ENCODE results near the gene PRRC2B.
"Not testable (repeated sequence)": the region's sequence is repeated elsewhere in the genome, so short reads cannot be mapped to it uniquely, and the experiment has no call there.

PRRC2B gene

DNA sequence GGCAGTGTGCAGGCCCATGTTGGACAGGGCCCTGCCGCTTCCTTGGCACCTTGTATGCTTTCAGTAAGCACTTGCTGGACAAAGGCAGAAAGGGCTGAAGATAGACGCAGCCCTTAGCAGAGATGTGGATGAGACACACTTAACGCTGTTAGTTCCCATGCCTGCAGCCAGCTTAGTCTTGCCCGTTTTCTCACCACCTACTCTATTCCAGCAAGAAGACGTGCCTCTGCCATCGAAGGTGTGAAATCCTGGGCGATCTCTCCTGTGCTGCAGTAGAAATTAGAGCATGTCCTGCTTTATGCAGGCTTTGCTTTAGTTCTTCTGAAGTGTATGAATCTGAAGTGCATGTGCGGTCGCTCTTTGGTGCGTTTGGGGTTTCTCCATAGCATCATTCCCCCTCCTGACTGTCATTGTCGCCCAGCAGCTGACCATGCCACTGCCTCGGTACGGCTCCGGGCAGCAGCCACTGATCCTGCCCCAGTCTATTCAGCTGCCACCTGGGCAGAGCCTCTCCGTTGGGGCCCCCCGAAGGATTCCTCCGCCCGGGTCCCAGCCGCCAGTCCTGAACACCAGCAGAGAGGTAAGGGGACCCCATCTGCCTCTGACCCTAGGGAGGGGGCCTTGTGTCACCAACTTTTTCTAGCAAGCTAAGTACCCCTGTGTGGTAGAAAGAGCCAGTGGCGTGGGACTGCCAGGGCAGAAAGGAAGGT is 97.3 kb downstream of the PRRC2B start:
- no peak for FAIRE-seq

DNA sequence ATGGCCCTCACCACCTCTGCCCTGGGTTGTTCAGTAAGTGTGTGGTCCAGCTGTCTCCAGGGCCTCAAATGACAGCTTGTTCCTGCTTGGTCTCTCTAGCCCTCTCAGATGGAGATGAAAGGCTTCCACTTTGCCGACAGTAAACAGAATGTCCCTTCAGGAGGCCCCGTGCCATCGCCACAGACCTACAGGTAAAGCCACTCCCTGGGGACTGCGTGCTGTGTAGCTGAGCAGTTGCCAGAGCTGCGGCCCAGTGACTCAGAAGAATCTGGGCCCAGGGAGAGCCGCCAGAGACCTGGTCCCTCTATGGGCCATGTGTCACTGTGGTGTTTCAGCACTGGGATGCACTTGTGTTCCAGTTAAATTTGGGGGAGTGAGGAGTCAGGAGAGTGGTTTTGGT is 98.2 kb downstream of the PRRC2B start:
- no peak for FAIRE-seq

DNA sequence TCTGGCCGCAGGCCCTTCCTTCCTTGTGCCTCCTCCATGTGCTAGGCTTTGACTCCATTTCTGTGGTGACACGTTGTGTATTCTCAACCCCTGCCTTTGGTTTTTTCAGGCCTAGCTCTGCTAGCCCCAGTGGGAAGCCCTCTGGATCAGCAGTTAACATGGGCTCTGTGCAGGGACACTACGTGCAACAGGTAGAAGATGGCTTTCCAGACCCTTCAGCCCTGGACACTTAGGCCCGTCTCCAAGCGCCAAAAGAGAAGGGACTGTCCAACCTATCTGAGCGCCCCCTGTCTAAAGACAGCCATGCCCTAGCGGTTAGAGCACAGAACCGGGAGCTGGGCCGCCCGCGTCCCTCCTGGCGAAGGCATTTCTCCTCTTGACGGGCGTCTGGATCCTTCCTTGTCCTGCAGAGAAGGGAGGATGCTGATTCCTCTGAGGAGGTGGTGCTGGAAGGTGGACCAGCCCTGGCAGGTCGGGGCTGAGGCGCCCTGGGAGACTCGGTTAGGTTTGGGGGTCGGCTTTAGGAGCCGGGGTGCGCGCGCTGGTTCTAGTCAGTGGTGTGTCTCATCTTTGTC is 100.5 kb downstream of the PRRC2B start:
- FAIRE-seq = no peak

DNA sequence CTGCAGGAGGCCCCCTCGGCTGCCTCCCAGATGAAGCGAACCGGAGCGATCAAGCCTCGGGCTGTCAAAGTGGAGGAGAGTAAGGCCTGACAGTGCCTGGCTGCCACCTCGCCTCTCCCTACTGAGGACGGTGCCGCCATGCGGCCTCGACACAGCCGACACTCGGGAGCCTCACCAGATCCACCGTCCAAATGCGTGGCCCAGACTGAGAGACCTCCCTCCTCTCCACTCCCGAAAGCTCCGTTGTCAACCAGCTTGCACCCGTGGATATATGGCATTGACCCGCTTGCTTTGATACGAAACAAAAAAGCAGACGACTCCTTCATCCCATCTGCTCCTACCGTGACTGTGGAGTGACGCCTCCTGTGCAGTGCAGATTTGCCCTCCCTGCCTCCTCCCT is 101.9 kb downstream of the PRRC2B start:
- no peak for FAIRE-seq

DNA sequence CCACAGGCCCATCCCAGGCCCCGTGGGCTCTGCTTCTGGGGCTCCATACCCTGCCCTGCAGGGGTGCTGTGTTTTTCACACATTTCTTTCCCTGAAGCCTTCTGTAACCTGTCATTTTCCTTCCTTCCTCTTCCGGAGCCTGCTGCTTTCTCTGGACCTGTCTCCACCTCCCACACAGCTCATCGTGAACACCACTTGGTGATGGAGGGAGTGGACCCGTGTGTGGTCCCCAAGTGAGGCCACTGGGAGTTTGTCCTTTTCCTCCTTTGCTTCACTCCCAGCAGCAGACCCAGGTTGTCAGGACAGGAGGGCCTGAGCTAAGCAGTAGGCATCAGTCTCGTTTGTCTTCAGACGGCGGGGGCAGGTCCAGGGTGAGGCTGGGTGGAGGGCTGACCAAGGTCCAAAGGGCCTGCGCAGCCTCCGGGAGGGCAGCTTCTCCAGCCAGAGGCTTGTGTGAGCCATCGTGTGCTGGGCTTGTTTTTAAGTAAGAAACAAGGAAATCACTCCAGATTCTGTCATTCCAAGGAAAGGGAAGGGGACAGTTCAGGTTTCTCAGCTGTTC is 103.0 kb downstream of the PRRC2B start:
- no peak for FAIRE-seq

DNA sequence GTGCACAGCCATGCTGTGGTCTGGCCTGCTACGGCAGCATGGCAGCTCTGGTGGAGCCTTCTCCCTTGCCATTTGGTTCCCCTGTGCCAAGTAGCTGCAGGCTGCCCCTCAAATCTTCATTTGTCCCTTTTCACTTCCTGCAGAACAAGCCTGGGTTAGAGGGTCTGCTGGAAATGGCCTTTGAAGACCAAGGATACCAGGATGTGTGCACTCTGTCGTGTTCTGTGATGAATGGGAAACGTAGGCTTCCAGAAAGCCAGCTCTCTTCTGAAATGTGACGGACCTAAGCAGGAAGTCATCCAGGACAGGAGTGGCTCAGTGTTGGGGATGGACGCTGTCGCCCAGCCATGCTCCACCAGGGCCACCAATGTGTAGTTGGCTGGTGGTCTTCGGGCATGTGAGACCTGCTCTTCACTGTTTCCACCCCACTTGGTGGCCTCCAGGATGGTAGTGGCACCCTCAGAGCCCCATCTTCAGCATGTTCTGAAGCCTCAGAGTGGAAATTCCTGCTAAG is 105.4 kb downstream of the PRRC2B start:
- FAIRE-seq = no peak

DNA sequence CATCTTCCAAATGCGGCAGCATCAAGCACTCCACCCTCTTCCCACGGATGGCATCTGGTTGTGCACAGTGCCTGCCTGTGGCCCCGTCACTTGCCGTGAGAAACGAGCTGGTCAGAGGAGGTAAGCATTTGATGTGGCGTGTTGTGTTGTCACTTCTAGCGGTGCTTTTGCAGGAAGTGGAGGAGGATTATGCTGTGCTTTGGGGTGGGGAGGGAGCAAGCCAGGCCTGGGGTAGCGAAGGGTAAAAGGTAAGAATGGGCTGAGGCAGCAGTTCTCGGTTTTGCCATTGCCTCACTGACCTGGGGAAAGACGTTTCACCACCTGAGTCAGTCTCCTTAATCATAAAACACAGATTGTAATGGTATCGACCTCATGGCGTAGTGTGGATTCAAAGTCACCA is 106.5 kb downstream of the PRRC2B start:
- FAIRE-seq = no peak

DNA sequence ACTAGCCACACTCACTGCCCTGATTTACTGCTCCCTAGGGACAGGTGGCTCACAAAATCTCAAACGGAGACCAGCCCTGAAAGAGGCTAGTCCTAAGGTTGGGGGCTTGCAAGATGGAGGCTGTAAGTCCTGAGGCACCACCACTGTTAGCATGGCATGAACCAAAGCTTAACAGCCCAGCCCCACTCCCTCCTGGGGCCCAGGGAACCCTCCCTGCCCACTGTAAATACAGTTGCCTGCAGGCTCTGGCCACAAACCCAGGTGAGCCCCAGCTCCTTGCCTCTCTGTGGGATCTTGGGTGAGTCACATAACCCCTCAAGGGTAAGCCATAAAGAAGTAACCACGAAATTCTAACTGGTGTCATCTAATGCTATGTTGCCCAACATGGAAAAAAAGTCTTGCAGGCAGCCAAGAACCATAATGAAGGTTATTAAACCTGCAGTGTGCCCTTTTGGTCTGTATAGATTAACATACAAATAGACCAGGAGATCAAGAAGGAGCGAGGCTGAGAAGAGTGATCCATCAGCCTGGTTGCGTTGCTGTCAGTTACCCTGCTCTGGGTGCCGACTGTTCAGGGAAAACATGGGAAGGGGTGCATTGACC is 107.2 kb downstream of the PRRC2B start:
- no peak for FAIRE-seq

DNA sequence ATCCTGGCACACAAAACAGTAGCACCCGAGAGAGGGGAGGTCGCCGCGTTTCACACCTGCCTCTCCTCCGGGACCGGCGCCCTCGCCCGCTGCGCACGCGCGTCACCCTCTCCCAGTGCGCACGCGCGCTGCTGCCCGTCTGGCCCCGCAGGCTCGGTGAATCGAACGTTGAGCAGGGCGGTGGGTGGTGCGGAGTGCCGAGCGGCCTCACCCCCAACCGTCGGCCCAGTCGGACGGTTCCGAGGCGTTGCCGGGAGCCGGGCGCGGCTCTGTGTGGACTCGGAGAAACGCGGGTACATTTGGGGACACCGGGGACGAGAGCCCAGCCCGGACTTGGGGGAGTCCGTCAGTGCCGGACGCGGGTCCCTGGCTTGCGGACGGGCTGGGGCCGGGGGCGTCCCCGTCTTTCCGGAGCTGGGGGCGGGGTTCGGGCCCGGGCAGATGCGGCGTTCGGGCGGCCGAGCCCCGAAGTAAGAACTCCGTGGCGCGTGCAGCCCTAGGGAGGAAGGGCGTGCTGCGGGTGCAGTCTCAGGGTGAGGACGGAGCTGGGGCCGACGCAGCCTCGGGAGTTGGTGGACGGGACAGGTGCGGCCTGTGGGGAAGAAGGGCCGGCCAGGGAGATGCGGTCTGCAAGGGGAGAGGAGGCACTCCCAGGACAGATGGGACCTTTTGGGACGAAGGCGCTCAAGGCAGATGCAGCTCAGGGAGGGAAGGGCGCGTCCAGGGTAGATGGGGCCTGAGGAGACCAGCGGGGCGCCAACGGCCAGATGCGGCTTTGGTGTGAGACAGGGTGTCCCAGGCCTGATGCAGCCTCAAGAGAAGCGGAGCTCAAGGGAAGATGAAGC is 109.1 kb downstream of the PRRC2B start, which contains the start of gene POMT1:
Gene POMT1 (plus strand): TSS at position 138 of the 845 bp plus-strand sequence. CDS start 1,301 bp downstream, outside the sequence.
- FAIRE-seq = no peak

DNA sequence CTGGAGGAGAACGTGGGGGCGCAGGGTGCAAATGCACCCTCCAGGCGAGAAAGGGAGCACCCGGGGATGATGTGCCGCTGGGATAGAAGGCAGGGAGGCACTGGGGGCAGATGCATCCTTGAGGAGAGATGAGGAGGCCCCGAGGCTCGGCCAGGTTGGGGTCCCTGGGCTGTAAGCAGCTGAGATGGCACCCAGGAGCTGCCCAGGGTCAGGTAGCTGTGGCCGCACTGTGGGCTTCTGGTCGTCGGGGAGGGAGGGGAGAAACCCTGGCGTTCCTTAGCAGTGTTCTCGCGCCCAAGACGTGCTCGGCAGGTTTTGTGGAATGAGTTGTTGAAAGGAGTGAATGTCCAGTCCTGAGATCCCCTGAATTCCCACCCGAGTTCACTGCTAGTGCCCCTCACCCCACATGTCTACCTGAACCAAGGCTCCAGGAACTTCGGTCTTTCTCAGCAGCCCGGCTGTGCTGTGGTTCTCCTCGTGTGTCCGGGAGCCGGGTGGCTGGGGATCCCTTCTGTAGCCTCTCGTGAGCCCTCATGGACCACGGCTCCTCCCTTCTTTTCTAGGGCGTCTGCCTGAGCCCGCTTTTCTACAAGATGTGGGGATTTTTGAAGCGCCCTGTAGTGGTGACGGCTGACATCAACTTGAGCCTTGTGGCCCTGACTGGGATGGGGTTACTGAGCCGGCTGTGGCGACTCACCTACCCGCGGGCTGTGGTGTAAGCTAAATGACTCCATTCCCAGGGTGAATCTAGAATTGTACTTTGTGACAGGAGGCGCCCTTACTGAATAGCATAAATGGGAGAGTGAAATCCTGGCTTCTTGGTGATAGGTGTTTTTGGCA is 110.0 kb downstream of the PRRC2B start:
- FAIRE-seq = no peak

DNA sequence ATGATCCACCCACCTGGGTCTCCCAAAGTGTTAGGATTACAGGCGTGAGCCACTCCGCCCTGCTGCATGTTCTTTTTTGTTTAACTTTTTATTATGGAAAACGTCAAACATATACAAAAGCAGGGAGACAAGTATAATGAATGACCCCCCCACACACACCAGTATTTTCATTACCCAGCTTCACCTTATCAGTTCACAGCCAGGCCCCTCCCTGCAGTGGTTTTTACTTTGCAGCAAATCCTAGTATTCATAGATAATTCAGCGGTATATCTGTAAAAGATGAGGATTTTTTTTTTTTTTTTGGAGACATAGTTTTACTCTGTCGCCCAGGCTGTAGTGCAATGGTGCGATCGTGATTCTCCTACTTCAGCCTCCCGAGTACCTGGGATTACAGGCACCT is 111.1 kb downstream of the PRRC2B start:
- FAIRE-seq = no peak

DNA sequence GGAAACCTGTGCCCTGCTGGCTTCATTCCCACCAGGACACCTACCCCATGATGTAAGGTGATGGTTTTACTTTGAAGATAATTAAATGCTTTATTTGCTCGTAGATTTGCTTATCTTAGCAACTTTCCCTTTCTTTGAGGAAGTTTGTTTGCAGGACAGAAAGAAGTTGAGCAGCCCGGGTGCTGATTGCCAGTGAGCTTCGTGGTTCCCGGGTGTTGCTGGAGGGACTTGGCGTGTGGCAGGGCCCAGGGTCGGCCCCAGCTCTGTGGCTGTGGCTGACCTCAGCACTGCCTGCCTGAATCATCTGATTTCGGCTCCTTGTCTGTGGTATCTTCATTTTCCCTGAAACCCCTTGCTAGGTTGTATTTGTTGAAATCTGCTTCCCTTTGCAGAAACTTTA is 117.5 kb downstream of the PRRC2B start:
- FAIRE-seq = no peak

DNA sequence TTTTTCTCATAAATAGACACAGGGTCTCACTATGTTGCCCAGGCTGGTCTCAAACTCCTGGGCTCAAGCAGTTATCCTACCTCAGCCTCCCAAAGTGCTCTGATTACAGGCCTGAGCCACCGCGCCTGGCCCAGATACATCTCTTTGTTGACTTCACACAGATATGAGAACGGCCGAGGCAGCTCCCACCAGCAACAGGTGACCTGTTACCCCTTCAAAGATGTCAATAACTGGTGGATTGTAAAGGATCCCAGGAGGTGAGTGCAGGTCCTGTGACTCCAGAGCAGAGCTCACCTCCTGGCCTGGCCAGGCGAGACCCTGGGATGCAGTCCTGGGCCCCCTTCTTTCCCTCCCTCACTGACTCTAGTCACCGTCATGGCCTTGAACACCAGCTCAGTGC is 118.0 kb downstream of the PRRC2B start:
- no peak for FAIRE-seq

DNA sequence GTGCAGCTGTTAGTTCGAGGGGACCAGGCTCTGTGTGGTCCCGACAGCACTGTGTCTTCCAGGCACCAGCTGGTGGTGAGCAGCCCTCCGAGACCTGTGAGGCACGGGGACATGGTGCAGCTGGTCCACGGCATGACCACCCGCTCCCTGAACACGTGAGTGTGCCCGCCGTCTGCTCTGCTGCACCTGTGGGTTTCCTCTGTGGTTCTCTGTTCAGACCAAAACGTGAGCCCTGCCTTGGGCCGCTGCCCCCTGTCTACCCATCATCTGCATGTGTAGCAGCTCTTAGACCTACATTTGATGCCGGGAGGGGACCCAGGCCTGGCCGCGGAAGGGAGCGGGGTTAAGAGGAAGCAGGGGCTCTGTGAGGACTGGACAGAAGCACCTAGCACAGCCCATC is 119.3 kb downstream of the PRRC2B start:
- FAIRE-seq = no peak

DNA sequence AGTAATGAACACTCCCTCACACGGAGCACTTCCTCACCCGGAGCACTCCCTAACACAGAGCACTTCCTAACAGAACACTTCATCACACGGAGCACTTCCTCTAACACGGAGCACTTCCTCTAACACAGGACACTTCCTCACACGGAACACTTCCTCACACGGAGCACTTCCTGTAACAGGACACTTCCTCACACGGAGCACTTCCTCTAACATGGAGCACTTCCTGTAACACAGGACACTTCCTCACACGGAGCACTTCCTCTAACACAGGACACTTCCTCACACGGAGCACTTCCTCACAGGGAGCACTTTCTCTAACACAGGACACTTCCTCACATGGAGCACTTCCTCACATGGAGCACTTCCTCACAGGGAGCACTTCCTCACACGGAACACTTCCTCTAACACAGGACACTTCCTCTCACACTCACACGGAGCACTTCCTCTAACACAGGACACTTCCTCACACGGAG is 121.7 kb downstream of the PRRC2B start:
- not testable (repeated sequence) for FAIRE-seq

DNA sequence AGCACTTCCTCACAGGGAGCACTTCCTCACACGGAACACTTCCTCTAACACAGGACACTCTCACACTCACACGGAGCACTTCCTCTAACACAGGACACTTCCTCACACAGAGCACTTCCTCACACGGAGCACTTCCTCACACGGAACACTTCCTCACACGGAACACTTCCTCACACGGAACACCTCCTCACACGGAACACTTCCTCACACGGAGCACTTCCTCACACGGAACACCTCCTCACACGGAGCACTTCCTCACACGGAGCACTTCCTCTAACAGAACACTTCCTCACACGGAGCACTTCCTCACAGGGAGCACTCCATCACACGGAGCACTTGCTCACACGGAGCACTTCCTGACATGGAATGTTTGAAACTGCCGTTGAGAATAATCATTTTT is 122.2 kb downstream of the PRRC2B start:
- no peak for FAIRE-seq

DNA sequence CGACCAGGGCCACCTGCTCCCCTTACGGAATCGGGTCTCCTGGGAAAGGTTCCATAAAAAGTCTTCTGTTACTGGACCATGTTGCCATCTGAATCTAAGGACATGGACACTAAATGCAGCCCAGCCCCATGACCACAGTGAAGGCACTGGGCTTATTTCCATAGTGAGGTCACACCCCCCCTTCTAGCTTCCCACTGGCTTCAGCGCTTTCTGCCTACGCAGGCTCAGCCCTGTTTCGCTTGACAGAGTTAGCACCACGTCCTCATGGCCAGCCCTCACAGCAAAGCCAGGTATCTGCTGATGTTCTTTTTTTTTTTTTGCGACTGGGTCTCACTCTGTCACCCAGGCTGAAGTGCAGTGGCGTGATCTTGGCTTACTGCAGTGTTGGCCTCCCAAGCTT is 123.0 kb downstream of the PRRC2B start:
- FAIRE-seq = no peak

DNA sequence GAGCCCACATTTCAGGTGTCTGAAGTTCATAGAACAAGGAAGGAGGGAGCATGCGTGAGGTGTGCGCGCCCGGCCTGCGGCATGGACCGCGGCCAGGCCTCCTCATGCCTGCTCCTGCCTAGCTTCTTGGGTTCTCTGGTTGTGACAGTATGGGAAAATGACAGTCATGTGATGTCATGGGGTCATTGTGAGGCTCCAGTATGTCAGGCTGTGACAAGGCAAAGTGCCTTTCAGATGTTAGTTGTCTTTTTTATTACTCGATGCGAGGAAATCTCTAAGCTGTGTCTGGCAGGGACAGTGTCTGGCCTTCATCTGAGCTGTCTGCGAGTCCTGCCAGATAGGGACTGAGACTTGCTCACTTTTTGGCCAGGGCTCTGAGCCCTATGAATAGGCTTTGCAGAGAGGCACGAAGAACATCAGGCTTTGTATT is 123.9 kb downstream of the PRRC2B start:
- no peak for FAIRE-seq

DNA sequence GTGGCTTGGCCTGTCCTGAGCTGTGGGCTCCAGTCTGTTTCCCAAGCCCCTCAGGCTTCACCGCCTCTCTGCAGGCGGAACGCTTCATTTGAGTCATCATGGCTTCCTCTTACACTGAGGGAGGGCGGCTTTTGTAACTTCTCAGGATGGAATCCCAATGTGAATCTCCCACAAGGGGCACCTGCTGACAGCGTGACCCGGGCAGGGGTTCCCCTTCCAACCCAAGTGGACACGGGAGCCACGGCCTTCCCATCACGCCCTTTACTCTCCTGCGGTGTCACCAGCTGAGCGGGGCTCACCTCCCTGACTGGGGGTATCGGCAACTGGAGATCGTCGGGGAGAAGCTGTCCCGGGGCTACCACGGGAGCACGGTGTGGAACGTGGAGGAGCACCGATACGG is 124.7 kb downstream of the PRRC2B start:
- no peak for FAIRE-seq

DNA sequence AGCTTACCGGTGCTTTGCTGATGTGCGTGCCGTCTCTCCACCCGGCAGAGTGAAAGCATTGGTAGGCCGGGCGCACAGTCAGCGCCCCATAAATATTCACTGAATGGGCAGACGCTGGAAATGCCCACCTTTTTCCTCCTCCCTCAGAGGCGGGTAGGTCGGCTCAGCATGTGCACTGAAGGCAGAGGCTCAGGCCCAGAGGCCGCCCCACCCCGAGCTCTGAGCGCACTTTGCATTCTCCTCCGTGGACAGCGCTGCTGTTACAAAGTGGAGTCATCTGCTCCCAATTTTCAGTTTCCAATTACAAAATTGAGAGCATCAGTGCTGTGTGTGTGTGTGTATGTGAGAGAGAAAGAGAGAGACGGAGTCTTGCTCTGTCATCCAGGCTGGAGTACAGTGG is 126.6 kb downstream of the PRRC2B start:
- no peak for FAIRE-seq

DNA sequence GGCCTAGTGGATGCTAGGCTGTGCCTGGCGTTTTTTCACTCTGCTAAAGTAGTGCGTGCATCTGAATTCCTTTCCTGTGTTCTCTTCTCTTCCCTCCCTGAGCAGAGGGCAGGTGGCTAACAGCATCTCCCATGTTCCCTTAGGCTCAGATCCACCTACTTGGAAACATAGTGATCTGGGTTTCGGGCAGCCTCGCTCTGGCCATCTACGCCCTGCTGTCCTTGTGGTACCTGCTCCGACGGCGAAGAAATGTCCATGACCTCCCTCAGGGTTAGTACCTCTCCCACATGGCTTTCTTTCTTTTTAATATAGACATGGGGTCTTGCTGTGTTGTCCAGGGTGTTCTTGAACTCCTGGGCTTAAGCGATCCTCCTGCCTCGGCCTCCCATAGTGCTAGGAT is 127.3 kb downstream of the PRRC2B start:
- no peak for FAIRE-seq

DNA sequence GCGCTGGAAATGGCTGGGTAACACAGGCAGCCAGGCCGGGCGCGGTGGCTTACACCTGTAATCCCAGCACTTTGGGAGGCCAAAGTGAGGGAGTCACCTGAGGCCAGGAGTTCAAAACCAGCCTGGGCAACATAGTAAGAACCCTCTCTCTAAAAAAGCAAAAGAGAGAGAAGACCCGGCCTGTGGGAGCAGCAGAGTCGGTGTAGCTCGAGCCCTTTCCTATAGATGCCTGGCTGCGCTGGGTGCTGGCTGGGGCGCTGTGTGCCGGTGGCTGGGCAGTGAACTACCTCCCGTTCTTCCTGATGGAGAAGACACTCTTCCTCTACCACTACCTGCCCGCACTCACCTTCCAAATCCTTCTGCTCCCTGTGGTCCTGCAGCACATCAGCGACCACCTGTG is 127.9 kb downstream of the PRRC2B start:
- FAIRE-seq = no peak
